Coronary artery (tissue), 2 donors: ENCODE results near the gene SPPL2C.

ENCODE experiments used
- DNase-seq: peaks from one replicate; pipeline ENCODE4 v3.0.0-alpha.2; 2017; ENCODE audit warnings: low spot score
- H3K27ac ChIP-seq, 2 donors: fragments of 200-600 bp; sonication (generic); one replicate each; pipeline ENCODE4 v1.5.1; 2016 to 2019
- H3K4me3 ChIP-seq: fragments of 200-600 bp; sonication (generic); 2 replicates; pipeline ENCODE4 v1.5.1; 2016; ENCODE audit warnings: mild to moderate bottlenecking, moderate library complexity
- TF ChIP-seq, protein P1 (sequence below): fragments of 200-600 bp; sonication (generic); IDR thresholded peaks from one replicate; pipeline ENCODE4 v1.5.1; 2019; ENCODE audit warnings: antibody characterized with exemption

SPPL2C gene

DNA sequence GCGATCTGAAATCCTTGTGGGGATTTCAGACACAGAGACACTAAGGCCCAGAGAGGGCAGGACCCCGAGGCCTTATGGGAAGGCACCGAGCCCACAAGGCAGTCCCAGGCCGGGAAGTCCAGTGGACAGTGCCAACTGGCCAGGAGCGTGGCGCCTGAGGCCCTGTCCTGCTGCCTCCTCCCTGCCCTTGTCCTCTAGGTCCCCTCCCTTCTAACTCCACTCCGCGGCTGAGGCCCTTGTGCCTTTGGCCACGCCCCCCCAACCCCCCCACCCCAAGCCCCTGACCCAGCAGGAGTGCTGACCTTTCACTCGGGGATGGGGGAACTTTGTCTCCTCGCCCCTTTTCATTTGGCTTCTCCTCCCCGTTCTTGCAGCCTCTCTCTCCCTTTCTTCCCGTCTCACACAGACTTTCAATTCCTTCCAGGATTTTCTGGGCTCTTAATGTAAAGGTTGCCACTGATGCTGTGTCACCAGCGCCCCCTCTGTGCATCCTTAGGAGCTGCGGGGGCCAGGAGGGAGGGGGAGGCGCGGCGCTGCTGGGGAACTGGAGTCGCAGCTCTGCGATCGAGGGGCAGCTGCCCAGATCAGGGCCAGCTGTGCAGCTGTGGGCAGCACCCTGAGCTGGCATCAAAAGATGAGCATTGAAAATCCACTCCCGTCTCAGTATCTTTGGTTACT is 31.5 kb upstream of the SPPL2C start:
- Histone ChIP-seq H3K4me3 (no peak overlapping the region), H3K27ac (no peak overlapping the region)
- TF ChIP-seq, protein P1, sequence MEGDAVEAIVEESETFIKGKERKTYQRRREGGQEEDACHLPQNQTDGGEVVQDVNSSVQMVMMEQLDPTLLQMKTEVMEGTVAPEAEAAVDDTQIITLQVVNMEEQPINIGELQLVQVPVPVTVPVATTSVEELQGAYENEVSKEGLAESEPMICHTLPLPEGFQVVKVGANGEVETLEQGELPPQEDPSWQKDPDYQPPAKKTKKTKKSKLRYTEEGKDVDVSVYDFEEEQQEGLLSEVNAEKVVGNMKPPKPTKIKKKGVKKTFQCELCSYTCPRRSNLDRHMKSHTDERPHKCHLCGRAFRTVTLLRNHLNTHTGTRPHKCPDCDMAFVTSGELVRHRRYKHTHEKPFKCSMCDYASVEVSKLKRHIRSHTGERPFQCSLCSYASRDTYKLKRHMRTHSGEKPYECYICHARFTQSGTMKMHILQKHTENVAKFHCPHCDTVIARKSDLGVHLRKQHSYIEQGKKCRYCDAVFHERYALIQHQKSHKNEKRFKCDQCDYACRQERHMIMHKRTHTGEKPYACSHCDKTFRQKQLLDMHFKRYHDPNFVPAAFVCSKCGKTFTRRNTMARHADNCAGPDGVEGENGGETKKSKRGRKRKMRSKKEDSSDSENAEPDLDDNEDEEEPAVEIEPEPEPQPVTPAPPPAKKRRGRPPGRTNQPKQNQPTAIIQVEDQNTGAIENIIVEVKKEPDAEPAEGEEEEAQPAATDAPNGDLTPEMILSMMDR, result no peak
- DNase-seq, result no peak

DNA sequence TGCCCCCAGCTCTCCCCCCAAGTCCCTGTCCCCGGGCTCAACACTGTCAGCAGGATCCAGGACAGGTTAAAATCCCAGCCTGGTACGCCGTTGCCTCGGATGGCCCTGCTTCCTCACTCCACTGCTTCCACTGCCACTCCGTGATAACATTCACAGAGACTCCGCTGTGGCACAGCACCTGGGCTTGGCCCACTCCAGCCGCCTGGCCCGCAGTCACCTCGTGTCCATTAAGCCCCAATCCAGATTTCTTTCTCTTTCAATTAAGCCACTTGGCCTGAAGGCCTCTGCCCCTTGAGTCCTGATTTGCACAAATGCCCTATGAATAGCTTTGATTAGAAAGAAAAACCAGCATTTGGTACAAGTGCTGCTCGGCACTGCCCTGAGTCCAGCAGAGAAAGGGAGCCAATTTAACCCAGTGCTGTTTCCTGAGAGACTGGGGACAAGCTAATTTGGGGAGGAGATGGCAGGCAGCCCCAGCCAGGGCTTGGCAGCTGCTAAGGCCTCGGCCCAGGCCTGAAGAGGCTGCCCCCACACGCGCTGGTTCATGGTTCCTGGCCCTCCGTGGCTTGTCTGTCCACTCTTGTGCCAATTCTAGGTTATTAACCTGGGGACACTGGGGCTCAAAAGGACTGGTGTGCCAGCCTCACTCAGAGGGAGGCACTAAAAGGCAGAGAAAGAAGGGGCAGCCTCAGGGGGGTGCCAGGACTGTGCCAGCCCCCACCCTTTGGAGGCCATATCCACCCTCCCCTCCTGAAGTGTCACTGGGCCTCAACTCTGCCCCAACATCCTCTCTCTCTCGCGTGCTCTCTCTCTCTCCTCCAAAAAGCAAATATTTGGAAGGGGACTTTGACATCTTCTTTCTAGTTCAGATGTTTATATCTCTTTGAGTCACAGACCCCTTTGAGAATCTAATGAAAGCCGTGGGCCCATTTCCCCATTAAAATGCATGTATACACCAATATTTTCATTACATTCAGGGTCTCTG is 29.8 kb upstream of the SPPL2C start:
- TF ChIP-seq, protein P1, result no peak
- H3K4me3 ChIP-seq, result no peak overlapping the region
- no peak for DNase-seq
- H3K27ac ChIP-seq, result no peak overlapping the region

DNA sequence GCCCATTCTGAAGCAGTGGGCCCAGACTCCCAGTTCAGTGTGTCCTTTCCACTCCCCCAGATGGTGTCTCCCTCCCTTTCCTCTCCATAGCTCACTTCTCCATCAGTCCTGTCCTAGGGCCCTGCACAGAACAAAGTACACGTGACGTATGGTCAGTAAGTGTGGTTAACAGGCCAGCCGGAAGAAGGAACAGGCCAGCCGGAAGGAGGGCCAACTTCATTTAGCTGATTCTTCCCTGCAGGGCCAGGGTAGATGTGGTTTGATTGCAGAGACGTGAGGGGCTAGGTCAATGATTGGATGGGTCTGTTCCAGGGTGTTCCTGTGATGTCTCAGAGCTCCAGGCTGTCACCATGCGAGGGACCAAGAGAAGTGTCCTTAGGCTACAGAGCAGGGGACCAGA is 28.9 kb upstream of the SPPL2C start:
- H3K4me3 ChIP-seq, result no peak overlapping the region
- H3K27ac ChIP-seq, result no peak overlapping the region
- no peak for DNase-seq
- TF ChIP-seq, protein P1, result no peak

DNA sequence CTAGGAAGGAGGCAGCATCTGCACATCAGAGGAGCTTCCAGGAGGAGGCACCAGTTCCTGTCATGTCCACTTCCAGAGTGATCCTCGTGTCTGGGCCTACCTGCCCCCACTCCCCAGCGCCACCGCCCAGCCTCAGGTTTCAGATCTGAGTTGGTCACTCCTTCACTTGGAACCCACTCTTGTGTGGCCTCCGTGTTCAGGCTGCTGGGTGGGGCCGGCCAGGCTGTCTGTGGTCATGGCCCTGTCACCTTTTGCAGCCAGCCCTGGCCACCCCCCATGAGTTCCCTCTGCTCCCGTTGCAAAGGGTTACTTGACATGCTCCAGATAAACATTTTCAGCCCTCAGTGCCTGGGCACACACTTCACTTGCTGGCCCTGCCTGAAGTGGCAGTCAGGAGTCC is 26.6 kb upstream of the SPPL2C start:
- Histone ChIP-seq H3K4me3 (no peak overlapping the region), H3K27ac (no peak overlapping the region)
- no peak for DNase-seq
- TF ChIP-seq, protein P1, result no peak

DNA sequence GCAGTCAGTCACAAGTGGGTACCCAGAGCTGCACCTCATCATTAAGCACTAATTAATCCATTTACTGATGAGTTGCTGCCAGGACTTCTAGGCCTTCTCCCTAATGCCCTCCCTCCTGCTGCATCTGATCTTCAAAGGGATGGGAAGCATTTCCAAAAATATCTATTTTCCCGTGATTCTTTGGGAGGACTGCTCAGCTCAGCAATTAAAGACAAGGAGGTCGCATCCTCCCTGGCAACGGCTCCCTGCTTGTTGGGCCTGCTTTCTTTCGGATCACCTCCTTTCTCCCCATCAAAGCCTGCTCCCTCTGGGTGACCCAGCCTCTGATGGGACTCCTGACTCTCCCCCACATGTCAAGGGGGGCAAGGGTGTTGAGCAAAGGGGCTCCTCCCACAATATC is 26.0 kb upstream of the SPPL2C start:
- DNase-seq, result no peak
- no peak overlapping the region for H3K27ac ChIP-seq
- H3K4me3 ChIP-seq, result no peak overlapping the region
- TF ChIP-seq, protein P1, result no peak

DNA sequence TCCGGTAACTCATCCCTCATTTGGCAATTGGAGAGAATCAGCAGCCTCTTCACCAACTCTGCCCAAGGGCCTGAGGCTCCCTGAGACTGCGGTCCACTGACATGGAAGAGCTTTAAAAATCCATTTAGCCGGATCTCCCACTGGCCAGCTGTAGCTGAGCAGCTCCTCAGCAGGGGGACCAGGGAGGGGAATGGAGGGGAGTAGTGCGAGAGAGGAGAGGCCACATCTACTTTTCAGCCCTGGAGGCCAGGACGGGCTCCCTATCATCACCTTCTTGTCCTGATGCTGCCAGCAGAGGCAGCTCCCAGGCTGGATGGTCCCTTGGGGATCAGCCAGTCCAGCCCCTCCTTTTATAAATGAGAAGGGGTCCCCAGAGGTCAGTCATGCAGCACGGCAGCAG is 25.0 kb upstream of the SPPL2C start:
- TF ChIP-seq, protein P1, result no peak
- DNase-seq, result no peak
- H3K27ac ChIP-seq, result no peak overlapping the region
- no peak overlapping the region for H3K4me3 ChIP-seq
